GM21360 (cell line): ENCODE data around the gene NAALADL2.

Source experiments
- ATAC-seq: cut with Tn5 transposase; IDR thresholded peaks from one replicate; pipeline ENCODE4 v1.9.1; 2021; ENCODE audit warnings: mild to moderate bottlenecking, moderate library complexity; ENCODE audit not compliant: unreplicated experiment

The NAALADL2 gene

GRCh38 chr3:174859114-174859735, at the start of gene NAALADL2:
Gene NAALADL2, plus strand, starts transcription at chr3:174859334.
- no peak for ATAC-seq

GRCh38 chr3:174810254-174810653, 48.9 kb upstream of the NAALADL2 start:
- ATAC-seq, result no peak

- ATAC-seq, result no peak
These were observed 46.8 kb upstream of the NAALADL2 start for GRCh38 chr3:174812172-174812862.

GRCh38 chr3:174815750-174816149, 43.4 kb upstream of the NAALADL2 start:
- ATAC-seq, result no peak

- ATAC-seq, result no peak
These were observed 38.2 kb upstream of the NAALADL2 start for GRCh38 chr3:174820885-174821284.

- no peak for ATAC-seq
These were observed 37.7 kb upstream of the NAALADL2 start for GRCh38 chr3:174821477-174821876.

- no peak for ATAC-seq
These were observed 36.8 kb upstream of the NAALADL2 start for GRCh38 chr3:174822320-174822719.

GRCh38 chr3:174826069-174826468, 33.1 kb upstream of the NAALADL2 start:
- no peak for ATAC-seq

- no peak for ATAC-seq
These were observed 14.4 kb upstream of the NAALADL2 start for GRCh38 chr3:174844746-174845145.

GRCh38 chr3:174846055-174846454, 13.1 kb upstream of the NAALADL2 start:
- ATAC-seq, result no peak

GRCh38 chr3:174854987-174855386, 4.1 kb upstream of the NAALADL2 start:
- ATAC-seq, result no peak

- ATAC-seq, result no peak
These were observed 1.8 kb upstream of the NAALADL2 start for GRCh38 chr3:174857301-174857700.

GRCh38 chr3:174858353-174858752, 781 bp upstream of the NAALADL2 start:
- ATAC-seq, result no peak

- no peak for ATAC-seq
These were observed 622 bp downstream of the NAALADL2 start for GRCh38 chr3:174859756-174860155.

- ATAC-seq, result no peak
These were observed 3.0 kb downstream of the NAALADL2 start for GRCh38 chr3:174862101-174862500.

- ATAC-seq, result no peak
These were observed 3.5 kb downstream of the NAALADL2 start for GRCh38 chr3:174862666-174863065.

- no peak for ATAC-seq
These were observed 4.4 kb downstream of the NAALADL2 start for GRCh38 chr3:174863488-174863887.

GRCh38 chr3:174869448-174869847, 10.3 kb downstream of the NAALADL2 start:
- no peak for ATAC-seq

- no peak for ATAC-seq
These were observed 14.9 kb downstream of the NAALADL2 start for GRCh38 chr3:174873832-174874657.

GRCh38 chr3:174882789-174883188, 23.7 kb downstream of the NAALADL2 start:
- ATAC-seq, result no peak

- no peak for ATAC-seq
These were observed 24.9 kb downstream of the NAALADL2 start for GRCh38 chr3:174883881-174884675.
